Measurements from ENCODE around the gene ANAPC15. TPM values are rescaled to one million over a fixed set of nuclear protein-coding genes. Genes with fewer than 3 reads are reported as not detected.
"Not testable (repeated sequence)": the region's sequence is repeated elsewhere in the genome, so short reads cannot be mapped to it uniquely, and the experiment has no call there.

Gene ANAPC15
- total RNA-seq, 1 experiment from 2014 or later = 37.4 TPM

DNA sequence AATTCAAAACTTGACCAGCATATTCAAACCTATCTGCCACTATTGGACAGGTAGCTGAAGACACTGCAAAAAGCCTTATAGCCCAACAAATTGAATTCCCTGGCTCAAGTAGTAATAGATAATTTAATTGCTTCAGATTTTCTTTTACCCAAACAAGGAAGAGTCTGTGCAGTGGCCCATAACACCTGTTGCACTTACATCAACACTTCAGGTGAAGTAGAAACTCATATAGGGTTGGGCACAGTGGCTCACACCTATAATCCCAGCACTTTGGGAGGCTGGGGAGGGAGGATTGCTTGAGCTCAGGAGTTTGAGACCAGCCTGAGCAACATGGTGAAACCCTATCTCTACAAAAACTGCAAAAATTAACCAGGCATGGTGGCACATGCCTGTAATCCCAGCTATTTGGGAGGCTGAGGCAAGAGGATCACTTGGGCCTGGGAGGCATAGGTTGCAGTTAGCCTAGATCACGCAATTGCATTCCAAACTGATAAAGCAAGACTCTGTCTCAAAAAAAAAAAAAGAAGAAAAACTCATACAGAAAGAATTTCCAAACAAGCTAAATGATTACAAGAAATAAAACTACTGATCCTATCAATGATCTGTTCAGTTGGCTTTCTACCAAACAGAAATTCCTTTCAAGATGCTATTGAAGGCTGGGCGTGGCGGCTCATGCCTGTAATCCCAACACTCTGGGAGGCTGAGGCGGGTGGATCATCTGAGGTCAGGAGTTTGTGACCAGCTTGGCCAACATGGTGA, 32.5 kb upstream of the ANAPC15 start:
- Histone ChIP-seq H3K79me2 (ENCODE audit: low read length) (no peaks in the 10 kb centered on the region), H3K4me1 (ENCODE audit: low read length) (peaks cover 6% of the 10 kb centered on the region; the same call in 1 of the 2 replicates), H3K27me3 (ENCODE audit: low read length) (no peaks in the 10 kb centered on the region), H3K4me3 (ENCODE audit: low read length) (no peak overlapping the region), H3K27ac (ENCODE audit: low read length) (no peak overlapping the region), H3K9me3 (ENCODE audit: low read length) (no peaks in the 10 kb centered on the region), H3K4me2 (ENCODE audit: low read depth, low read length, poor library complexity, severe bottlenecking) (no peak overlapping the region), H3K36me3 (ENCODE audit: insufficient read depth, low read length) (no peaks in the 10 kb centered on the region), H4K20me1 (ENCODE audit: insufficient read depth, low read depth, low read length) (no peaks in the 10 kb centered on the region), H3K9me2 (replicated peaks; ENCODE audit: insufficient read depth, low read length) (no peaks in the 10 kb centered on the region), H3K9ac (ENCODE audit: low read length) (no peak overlapping the region), H2AFZ (ENCODE audit: low read length) (no peak overlapping the region)
- DNase-seq = no peak

DNA sequence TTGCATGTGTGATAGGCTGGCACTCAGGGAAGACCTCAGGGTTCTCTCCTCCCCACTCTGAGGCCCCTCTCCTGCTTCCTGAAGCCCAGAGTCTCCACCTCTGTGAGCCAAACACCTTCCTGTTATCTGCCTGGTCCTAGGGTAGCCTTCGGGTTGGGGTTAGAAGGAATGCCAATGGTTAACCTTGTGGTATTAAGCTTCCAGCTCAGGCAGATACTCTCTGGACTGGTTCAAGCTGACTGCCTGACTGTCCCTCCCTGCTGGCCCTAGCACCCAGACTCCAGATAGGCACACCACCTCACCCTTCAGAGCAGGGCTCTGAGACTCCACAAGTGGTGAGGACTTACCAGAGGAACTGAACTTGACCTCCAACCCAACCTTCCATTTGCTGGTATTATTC, 30.0 kb upstream of the ANAPC15 start:
- not testable (repeated sequence) for H3K27ac ChIP-seq (ENCODE audit: low read length); H3K4me1 ChIP-seq (ENCODE audit: low read length); H3K79me2 ChIP-seq (ENCODE audit: low read length); H3K4me2 ChIP-seq (ENCODE audit: low read depth, low read length, poor library complexity, severe bottlenecking); H3K9me2 ChIP-seq (replicated peaks; ENCODE audit: insufficient read depth, low read length); H2AFZ ChIP-seq (ENCODE audit: low read length); H3K9ac ChIP-seq (ENCODE audit: low read length); H3K4me3 ChIP-seq (ENCODE audit: low read length); H3K36me3 ChIP-seq (ENCODE audit: insufficient read depth, low read length); H3K9me3 ChIP-seq (ENCODE audit: low read length); DNase-seq; H4K20me1 ChIP-seq (ENCODE audit: insufficient read depth, low read depth, low read length); H3K27me3 ChIP-seq (ENCODE audit: low read length)

DNA sequence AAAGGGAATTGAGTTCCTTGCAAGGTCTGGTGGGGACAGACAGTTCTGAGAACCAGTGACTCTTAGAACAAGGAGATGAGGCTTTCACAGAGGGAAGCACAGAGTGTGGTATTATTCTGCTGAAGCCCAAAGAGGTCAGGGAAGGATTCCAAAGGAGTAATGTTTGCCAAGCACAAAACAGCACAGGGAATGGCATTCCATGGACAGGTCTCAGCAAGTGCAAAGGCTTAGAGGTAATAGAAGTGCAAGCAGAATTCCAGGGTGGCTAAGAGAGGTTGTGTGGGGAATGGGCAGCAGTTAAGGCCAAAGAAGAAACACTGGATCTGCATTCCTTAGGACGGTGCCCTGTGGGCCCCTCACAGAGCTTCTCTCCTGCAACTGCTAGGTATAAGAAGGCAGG, 29.6 kb upstream of the ANAPC15 start:
- not testable (repeated sequence) for H4K20me1 ChIP-seq (ENCODE audit: insufficient read depth, low read depth, low read length); DNase-seq; H3K4me2 ChIP-seq (ENCODE audit: low read depth, low read length, poor library complexity, severe bottlenecking); H3K9ac ChIP-seq (ENCODE audit: low read length); H3K4me3 ChIP-seq (ENCODE audit: low read length); H3K9me3 ChIP-seq (ENCODE audit: low read length); H3K4me1 ChIP-seq (ENCODE audit: low read length); H3K79me2 ChIP-seq (ENCODE audit: low read length); H3K27me3 ChIP-seq (ENCODE audit: low read length); H3K27ac ChIP-seq (ENCODE audit: low read length); H3K36me3 ChIP-seq (ENCODE audit: insufficient read depth, low read length); H2AFZ ChIP-seq (ENCODE audit: low read length); H3K9me2 ChIP-seq (replicated peaks; ENCODE audit: insufficient read depth, low read length)

DNA sequence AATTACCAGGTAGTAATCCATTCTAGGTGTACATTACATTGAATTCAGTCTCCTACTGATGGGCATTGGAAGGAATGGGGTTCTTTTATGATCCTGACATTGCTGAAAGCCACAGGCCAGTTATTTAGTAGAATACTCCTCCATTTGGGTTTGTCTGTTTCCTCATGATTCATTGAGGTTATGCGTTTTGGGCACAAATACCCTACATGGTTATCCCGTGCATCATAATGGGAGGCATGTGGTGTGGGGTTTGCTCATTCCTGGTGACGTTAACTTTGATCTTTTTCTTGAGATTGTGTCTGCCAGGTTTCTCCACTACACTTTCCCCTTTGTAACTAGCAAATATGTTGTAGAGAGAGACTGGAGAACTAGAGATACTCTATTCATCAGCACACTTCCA, 28.6 kb upstream of the ANAPC15 start:
- no peak for DNase-seq
- Histone ChIP-seq H3K27me3 (ENCODE audit: low read length) (no peaks in the 10 kb centered on the region), H3K79me2 (ENCODE audit: low read length) (no peaks in the 10 kb centered on the region), H3K27ac (ENCODE audit: low read length) (no peak overlapping the region), H2AFZ (ENCODE audit: low read length) (no peak overlapping the region), H3K4me1 (ENCODE audit: low read length) (peaks cover 6% of the 10 kb centered on the region; the same call in 1 of the 2 replicates), H3K4me3 (ENCODE audit: low read length) (no peak overlapping the region), H4K20me1 (ENCODE audit: insufficient read depth, low read depth, low read length) (no peaks in the 10 kb centered on the region), H3K9ac (ENCODE audit: low read length) (no peak overlapping the region), H3K36me3 (ENCODE audit: insufficient read depth, low read length) (no peaks in the 10 kb centered on the region), H3K9me2 (replicated peaks; ENCODE audit: insufficient read depth, low read length) (no peaks in the 10 kb centered on the region), H3K4me2 (ENCODE audit: low read depth, low read length, poor library complexity, severe bottlenecking) (no peak overlapping the region), H3K9me3 (ENCODE audit: low read length) (no peaks in the 10 kb centered on the region)

DNA sequence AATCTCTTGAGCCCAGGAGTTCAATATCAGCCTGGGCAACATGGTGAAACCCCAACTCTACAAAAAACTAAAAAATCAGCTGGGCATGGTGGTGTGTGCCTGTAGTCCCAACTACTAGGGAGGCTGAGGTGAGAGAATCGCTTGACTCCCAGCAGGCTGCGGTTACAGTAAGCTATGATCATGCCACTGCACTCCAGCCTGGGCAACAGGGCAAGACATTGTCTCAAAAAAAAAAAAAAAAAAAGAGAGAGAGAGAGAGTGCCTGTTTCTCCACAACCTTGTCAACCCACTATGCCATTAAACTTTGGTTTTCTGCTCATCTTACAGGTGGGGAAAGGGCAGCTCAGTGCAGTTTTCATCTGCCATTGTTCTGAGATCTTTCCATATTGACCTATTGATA, 28.2 kb upstream of the ANAPC15 start:
- Histone ChIP-seq H3K4me1 (ENCODE audit: low read length) (peaks cover 6% of the 10 kb centered on the region; the same call in 1 of the 2 replicates), H4K20me1 (ENCODE audit: insufficient read depth, low read depth, low read length) (no peaks in the 10 kb centered on the region), H2AFZ (ENCODE audit: low read length) (no peak overlapping the region), H3K9me2 (replicated peaks; ENCODE audit: insufficient read depth, low read length) (no peaks in the 10 kb centered on the region), H3K27ac (ENCODE audit: low read length) (no peak overlapping the region), H3K9ac (ENCODE audit: low read length) (no peak overlapping the region), H3K79me2 (ENCODE audit: low read length) (no peaks in the 10 kb centered on the region), H3K4me2 (ENCODE audit: low read depth, low read length, poor library complexity, severe bottlenecking) (no peak overlapping the region), H3K9me3 (ENCODE audit: low read length) (no peaks in the 10 kb centered on the region), H3K36me3 (ENCODE audit: insufficient read depth, low read length) (no peaks in the 10 kb centered on the region), H3K27me3 (ENCODE audit: low read length) (no peaks in the 10 kb centered on the region), H3K4me3 (ENCODE audit: low read length) (no peak overlapping the region)
- no peak for DNase-seq

DNA sequence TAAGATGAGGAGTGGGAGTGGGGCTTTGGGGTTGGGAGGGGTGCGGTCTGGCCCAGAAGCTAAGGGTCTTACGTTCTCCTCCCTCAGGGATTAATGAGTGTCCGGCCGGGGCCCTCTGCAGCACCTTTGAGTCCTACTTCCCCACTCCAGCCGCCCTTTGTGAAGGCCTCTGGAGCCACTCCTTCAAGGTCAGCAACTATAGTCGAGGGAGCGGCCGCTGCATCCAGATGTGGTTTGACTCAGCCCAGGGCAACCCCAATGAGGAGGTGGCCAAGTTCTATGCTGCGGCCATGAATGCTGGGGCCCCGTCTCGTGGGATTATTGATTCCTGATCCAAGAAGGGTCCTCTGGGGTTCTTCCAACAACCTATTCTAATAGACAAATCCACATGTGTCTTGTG, 27.0 kb upstream of the ANAPC15 start:
- H3K9me3 ChIP-seq (ENCODE audit: low read length) = no peaks in the 10 kb centered on the region
- no peak for DNase-seq
- no peaks in the 10 kb centered on the region for H3K79me2 ChIP-seq (ENCODE audit: low read length)
- H4K20me1 ChIP-seq (ENCODE audit: insufficient read depth, low read depth, low read length) = no peaks in the 10 kb centered on the region
- peaks cover 6% of the 10 kb centered on the region; the same call in 1 of the 2 replicates for H3K4me1 ChIP-seq (ENCODE audit: low read length)
- H3K9ac ChIP-seq (ENCODE audit: low read length) = no peak overlapping the region
- H3K27me3 ChIP-seq (ENCODE audit: low read length) = no peaks in the 10 kb centered on the region
- no peak overlapping the region for H3K27ac ChIP-seq (ENCODE audit: low read length)
- H2AFZ ChIP-seq (ENCODE audit: low read length) = no peak overlapping the region
- no peaks in the 10 kb centered on the region for H3K36me3 ChIP-seq (ENCODE audit: insufficient read depth, low read length)
- no peak overlapping the region for H3K4me2 ChIP-seq (ENCODE audit: low read depth, low read length, poor library complexity, severe bottlenecking)
- no peaks in the 10 kb centered on the region for H3K9me2 ChIP-seq (replicated peaks; ENCODE audit: insufficient read depth, low read length)
- no peak overlapping the region for H3K4me3 ChIP-seq (ENCODE audit: low read length)

DNA sequence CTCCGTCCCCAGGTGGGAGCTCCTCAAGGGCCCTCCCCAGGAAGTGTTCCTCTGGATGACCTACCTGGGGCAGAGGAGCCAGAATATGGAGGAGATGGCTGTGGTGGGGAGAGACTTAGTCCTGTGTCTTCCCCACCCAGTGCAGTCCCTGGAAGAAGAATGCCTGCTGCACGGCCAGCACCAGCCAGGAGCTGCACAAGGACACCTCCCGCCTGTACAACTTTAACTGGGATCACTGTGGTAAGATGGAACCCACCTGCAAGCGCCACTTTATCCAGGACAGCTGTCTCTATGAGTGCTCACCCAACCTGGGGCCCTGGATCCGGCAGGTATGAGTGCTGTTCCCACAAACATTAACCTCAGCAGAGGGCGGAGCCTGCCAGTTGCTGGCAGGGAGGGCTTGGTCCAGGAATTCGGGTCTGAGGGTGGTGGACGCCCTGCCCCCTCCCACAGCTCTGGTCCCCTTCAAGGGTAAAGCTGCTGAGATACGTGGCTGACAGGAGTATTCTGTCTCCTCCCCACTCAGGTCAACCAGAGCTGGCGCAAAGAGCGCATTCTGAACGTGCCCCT, 26.4 kb upstream of the ANAPC15 start:
- no peaks in the 10 kb centered on the region for H3K27me3 ChIP-seq (ENCODE audit: low read length)
- H3K27ac ChIP-seq (ENCODE audit: low read length) = no peak overlapping the region
- no peak overlapping the region for H3K4me3 ChIP-seq (ENCODE audit: low read length)
- no peak overlapping the region for H3K9ac ChIP-seq (ENCODE audit: low read length)
- no peak overlapping the region for H2AFZ ChIP-seq (ENCODE audit: low read length)
- DNase-seq = no peak
- H3K4me2 ChIP-seq (ENCODE audit: low read depth, low read length, poor library complexity, severe bottlenecking) = no peak overlapping the region
- H3K9me2 ChIP-seq (replicated peaks; ENCODE audit: insufficient read depth, low read length) = no peaks in the 10 kb centered on the region
- no peaks in the 10 kb centered on the region for H3K79me2 ChIP-seq (ENCODE audit: low read length)
- H4K20me1 ChIP-seq (ENCODE audit: insufficient read depth, low read depth, low read length) = no peaks in the 10 kb centered on the region
- no peaks in the 10 kb centered on the region for H3K36me3 ChIP-seq (ENCODE audit: insufficient read depth, low read length)
- no peaks in the 10 kb centered on the region for H3K9me3 ChIP-seq (ENCODE audit: low read length)
- peaks cover 3% of the 10 kb centered on the region; the same call in 1 of the 2 replicates for H3K4me1 ChIP-seq (ENCODE audit: low read length)

DNA sequence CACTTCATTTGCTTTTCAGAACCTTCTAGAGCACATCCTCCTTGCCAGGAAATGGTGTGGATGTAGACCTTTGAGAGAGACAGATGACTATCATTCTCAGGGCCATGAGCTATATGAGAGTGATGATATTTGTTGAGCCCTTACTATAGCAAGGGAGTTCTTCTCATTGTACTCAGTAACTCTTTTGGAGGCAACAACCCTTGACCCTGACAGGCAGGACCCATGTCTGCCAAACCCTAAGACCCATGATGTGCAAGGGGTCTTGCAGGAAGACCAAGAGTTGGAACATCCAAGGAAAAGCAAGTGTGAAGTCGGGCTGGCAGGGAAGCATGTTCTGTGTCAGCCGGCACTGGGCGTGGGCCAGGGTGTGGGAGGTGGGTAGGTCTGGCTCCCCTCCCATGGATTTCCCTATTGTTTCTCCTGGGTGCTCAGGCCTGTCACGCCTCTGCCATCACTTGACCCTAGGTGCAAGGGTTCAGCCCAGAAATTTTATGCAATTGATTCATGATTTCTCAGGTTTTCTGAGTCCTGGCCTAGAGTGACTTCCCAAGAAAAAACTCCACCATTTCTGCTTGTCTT, 24.3 kb upstream of the ANAPC15 start:
- no peaks in the 10 kb centered on the region for H3K27me3 ChIP-seq (ENCODE audit: low read length)
- DNase-seq = no peak
- no peak overlapping the region for H3K4me3 ChIP-seq (ENCODE audit: low read length)
- H2AFZ ChIP-seq (ENCODE audit: low read length) = no peak overlapping the region
- H3K9me2 ChIP-seq (replicated peaks; ENCODE audit: insufficient read depth, low read length) = no peaks in the 10 kb centered on the region
- H3K4me1 ChIP-seq (ENCODE audit: low read length) = no peaks in the 10 kb centered on the region
- no peaks in the 10 kb centered on the region for H3K79me2 ChIP-seq (ENCODE audit: low read length)
- H3K9ac ChIP-seq (ENCODE audit: low read length) = no peak overlapping the region
- no peak overlapping the region for H3K27ac ChIP-seq (ENCODE audit: low read length)
- no peaks in the 10 kb centered on the region for H3K9me3 ChIP-seq (ENCODE audit: low read length)
- no peaks in the 10 kb centered on the region for H3K36me3 ChIP-seq (ENCODE audit: insufficient read depth, low read length)
- no peaks in the 10 kb centered on the region for H4K20me1 ChIP-seq (ENCODE audit: insufficient read depth, low read depth, low read length)
- H3K4me2 ChIP-seq (ENCODE audit: low read depth, low read length, poor library complexity, severe bottlenecking) = no peak overlapping the region

Data from Karpas-422 (cell line).